OCI-LY1 (cell line): ENCODE data around the gene AXIN1.

Source experiments
- H2AFZ ChIP-seq: fragments of 200-600 bp; sonication (generic), shearing (Covaris generic); 2 replicates; pipeline ENCODE4 v1.6.0; 2014; ENCODE audit warnings: antibody characterized with exemption, mild to moderate bottlenecking, low read length
- H3F3A ChIP-seq: fragments of 200-600 bp; sonication (generic), shearing (Covaris generic); 2 replicates; pipeline ENCODE4 v1.6.0; 2014; ENCODE audit warnings: mild to moderate bottlenecking, antibody characterized with exemption, low read length, moderate library complexity; ENCODE audit not compliant: insufficient read depth
- H3K27ac ChIP-seq: fragments of 200-600 bp; sonication (generic); 2 replicates; pipeline ENCODE4 v1.5.1; 2014; ENCODE audit warnings: low read length, mixed run types, mild to moderate bottlenecking, low read depth; ENCODE audit not compliant: poor library complexity, severe bottlenecking
- H3K27me3 ChIP-seq: fragments of 200-600 bp; sonication (generic); 2 replicates; pipeline ENCODE4 v1.6.0; 2014; ENCODE audit warnings: antibody characterized with exemption, mild to moderate bottlenecking, low read length, moderate library complexity; ENCODE audit not compliant: insufficient read depth
- H3K36me3 ChIP-seq: fragments of 200-600 bp; sonication (generic); 2 replicates; pipeline ENCODE4 v1.6.1; 2014; ENCODE audit warnings: mild to moderate bottlenecking, antibody characterized with exemption, low read length, moderate library complexity, mixed read lengths; ENCODE audit not compliant: insufficient read depth
- H3K4me1 ChIP-seq: fragments of 200-600 bp; sonication (generic); 2 replicates; pipeline ENCODE4 v1.5.1; 2014; ENCODE audit warnings: mild to moderate bottlenecking, low read length, moderate library complexity; ENCODE audit not compliant: insufficient read depth, severe bottlenecking
- H3K4me2 ChIP-seq: fragments of 200-600 bp; sonication (generic), shearing (Covaris generic); 2 replicates; pipeline ENCODE4 v1.6.1; 2014; ENCODE audit warnings: low read length
- H3K4me3 ChIP-seq: fragments of 200-600 bp; sonication (generic); 2 replicates; pipeline ENCODE4 v1.5.1; 2014; ENCODE audit warnings: low read length, low read depth, mild to moderate bottlenecking, mixed read lengths; ENCODE audit not compliant: poor library complexity, severe bottlenecking
- H3K79me2 ChIP-seq: fragments of 200-600 bp; shearing (Covaris generic); 2 replicates; pipeline ENCODE4 v1.6.1; 2016; ENCODE audit warnings: mixed run types, low read length, mixed read lengths; ENCODE audit not compliant: insufficient read depth
- H3K9ac ChIP-seq: fragments of 200-600 bp; sonication (generic), shearing (Covaris generic); 2 replicates; pipeline ENCODE4 v1.6.1; 2014; ENCODE audit warnings: mild to moderate bottlenecking, low read length, mixed read lengths
- H3K9me2 ChIP-seq: fragments of 200-600 bp; sonication (generic), shearing (Covaris generic); 2 replicates; pipeline ENCODE4 v1.6.1; 2014; ENCODE audit warnings: low read depth, mild to moderate bottlenecking, low read length, mixed read lengths
- H3K9me3 ChIP-seq: fragments of 200-600 bp; shearing (Covaris generic); 2 replicates; pipeline ENCODE4 v1.6.1; 2014; ENCODE audit warnings: low read length, mixed read lengths
- H4K20me1 ChIP-seq: fragments of 200-600 bp; sonication (generic), shearing (Covaris generic); 2 replicates; pipeline ENCODE4 v1.6.0; 2016; ENCODE audit warnings: mild to moderate bottlenecking, low read length; ENCODE audit not compliant: insufficient read depth
- EZH2 ChIP-seq: fragments of 200-600 bp; sonication (generic), shearing (Covaris generic); IDR thresholded peaks from 2 replicates; pipeline ENCODE4 v1.8.0; 2017; ENCODE audit warnings: borderline replicate concordance, mixed run types, mild to moderate bottlenecking, antibody characterized with exemption, low read length, moderate library complexity, mixed read lengths
- TF ChIP-seq, protein P1 (sequence below): fragments of 200-600 bp; sonication (generic), shearing (Covaris generic); IDR thresholded peaks from 2 replicates; pipeline ENCODE4 v1.5.1; 2017; ENCODE audit warnings: mild to moderate bottlenecking, antibody characterized with exemption, low read length, moderate library complexity, mixed read lengths

AXIN1 gene

DNA sequence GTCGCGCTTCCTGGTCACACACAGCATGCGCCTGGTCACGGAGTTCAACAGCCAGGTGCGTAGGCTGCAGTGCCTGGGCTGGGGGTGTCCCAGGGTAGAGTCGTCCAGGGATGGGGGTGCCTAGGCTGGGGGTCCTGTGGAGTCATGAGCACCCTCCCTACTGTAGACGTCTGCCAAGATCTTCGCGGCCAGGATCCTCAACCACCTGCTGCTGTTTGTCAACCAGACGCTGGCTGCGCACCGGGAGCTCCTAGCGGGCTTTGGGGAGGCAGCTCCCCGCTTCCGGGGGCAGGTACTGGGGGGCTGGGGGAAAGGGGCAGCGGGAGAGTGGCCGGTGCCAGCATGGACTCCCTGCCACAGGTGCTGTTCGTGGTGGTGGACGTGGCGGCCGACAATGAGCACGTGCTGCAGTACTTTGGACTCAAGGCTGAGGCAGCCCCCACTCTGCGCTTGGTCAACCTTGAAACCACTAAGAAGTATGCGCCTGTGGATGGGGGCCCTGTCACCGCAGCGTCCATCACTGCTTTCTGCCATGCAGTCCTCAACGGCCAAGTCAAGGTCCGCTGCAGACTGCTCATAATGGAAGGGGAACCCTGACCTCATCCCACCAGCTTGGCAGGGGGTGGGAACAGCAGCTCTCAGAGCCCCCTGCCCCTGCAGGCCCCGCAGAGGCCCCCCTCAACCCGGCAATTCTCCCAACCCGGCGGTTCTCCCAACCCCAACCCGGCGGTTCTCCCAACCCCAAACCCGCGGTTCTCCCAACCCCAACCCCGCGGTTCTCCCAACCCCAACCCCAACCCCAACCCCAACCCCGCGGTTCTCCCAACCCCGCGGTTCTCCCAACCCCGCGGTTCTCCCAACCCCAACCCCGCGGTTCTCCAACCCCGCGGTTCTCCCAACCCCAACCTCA is 67.1 kb downstream of the AXIN1 start:
- Histone ChIP-seq H4K20me1 (no peaks in the 10 kb centered on the region), H2AFZ (no peak overlapping the region), H3K36me3 (peaks cover 4% of the 10 kb centered on the region; the same call in 1 of the 2 replicates), H3F3A (no peaks in the 10 kb centered on the region), H3K4me1 (peaks cover 8% of the 10 kb centered on the region), H3K9me2 (no peaks in the 10 kb centered on the region), H3K79me2 (no peaks in the 10 kb centered on the region), H3K9ac (no peak overlapping the region), H3K9me3 (no peaks in the 10 kb centered on the region), H3K27ac (no peak overlapping the region), H3K4me2 (no peak overlapping the region), H3K27me3 (no peaks in the 10 kb centered on the region), H3K4me3 (no peak overlapping the region)
- TF ChIP-seq, protein P1, sequence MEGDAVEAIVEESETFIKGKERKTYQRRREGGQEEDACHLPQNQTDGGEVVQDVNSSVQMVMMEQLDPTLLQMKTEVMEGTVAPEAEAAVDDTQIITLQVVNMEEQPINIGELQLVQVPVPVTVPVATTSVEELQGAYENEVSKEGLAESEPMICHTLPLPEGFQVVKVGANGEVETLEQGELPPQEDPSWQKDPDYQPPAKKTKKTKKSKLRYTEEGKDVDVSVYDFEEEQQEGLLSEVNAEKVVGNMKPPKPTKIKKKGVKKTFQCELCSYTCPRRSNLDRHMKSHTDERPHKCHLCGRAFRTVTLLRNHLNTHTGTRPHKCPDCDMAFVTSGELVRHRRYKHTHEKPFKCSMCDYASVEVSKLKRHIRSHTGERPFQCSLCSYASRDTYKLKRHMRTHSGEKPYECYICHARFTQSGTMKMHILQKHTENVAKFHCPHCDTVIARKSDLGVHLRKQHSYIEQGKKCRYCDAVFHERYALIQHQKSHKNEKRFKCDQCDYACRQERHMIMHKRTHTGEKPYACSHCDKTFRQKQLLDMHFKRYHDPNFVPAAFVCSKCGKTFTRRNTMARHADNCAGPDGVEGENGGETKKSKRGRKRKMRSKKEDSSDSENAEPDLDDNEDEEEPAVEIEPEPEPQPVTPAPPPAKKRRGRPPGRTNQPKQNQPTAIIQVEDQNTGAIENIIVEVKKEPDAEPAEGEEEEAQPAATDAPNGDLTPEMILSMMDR = no peak
- TF ChIP-seq EZH2 = no peak

DNA sequence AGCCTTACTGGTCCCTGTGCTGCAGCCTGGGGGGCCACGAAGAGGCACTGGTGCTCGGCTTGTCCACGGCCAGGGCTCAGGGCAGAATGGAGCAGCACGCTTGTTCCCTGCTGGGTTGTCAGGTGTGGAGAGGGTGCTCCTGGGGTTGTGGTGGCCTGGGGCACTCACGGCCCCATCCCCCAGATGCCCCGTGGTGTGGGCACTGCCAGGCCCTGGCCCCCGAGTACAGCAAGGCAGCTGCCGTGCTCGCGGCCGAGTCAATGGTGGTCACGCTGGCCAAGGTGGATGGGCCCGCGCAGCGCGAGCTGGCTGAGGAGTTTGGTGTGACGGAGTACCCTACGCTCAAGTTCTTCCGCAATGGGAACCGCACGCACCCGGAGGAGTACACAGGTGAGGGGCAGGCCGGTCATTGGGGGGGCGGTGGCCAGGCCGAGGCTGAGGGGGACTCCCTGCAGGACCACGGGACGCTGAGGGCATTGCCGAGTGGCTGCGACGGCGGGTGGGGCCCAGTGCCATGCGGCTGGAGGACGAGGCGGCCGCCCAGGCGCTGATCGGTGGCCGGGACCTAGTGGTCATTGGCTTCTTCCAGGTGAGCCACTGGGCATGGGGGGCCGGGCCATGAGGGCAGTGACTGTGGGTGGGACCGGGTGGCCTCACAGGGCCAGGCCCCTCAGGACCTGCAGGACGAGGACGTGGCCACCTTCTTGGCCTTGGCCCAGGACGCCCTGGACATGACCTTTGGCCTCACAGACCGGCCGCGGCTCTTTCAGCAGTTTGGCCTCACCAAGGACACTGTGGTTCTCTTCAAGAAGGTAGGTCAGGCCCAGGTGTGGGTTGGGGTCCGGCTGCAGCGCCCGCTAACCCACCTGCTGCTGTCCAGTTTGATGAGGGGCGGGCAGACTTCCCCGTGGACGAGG is 68.1 kb downstream of the AXIN1 start:
- Histone ChIP-seq H4K20me1 (no peaks in the 10 kb centered on the region), H3K36me3 (peaks cover 4% of the 10 kb centered on the region; the same call in 1 of the 2 replicates), H3K79me2 (no peaks in the 10 kb centered on the region), H3K27ac (no peak overlapping the region), H2AFZ (no peak overlapping the region), H3K9ac (no peak overlapping the region), H3K4me2 (no peak overlapping the region), H3K27me3 (no peaks in the 10 kb centered on the region), H3K4me3 (no peak overlapping the region), H3K4me1 (peaks cover 8% of the 10 kb centered on the region), H3F3A (no peaks in the 10 kb centered on the region), H3K9me3 (no peaks in the 10 kb centered on the region), H3K9me2 (no peaks in the 10 kb centered on the region)
- TF ChIP-seq, protein P1 = no peak
- no peak for TF ChIP-seq EZH2

DNA sequence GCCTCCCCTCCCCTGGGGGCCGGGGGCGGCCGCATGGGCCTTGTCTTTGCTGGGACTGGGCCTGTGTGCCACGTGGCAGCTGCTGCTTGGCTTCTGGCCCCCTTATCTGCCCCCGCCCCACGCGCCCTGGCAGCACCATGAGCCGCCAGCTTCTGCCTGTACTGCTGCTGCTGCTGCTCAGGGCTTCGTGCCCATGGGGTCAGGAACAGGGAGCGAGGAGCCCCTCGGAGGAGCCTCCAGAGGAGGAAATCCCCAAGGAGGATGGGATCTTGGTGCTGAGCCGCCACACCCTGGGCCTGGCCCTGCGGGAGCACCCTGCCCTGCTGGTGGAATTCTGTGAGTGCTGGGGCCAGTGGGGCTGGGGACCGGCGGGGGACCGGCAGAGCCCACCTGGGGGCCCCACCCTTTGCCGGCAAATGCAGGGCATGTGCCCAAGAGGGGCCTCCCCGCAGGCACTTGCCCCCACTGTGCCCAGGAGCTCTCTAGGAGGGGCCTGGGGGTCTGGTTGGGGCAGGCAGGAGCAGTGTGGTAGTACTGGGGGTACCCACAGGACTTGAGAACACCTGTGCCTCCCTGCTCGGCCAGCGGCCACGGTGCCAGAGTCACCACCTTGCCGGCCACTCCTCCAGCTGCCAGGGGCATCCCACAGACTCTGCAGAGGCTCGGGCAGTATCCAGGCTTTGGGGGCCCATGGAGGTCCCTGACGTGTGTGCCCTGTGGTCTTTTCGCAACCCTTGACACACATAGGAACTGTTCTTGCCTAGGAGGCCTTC is 69.3 kb downstream of the AXIN1 start, which contains the start of gene PDIA2:
TSS of gene PDIA2 (plus strand) at position 132 of the 773 bp plus-strand sequence. CDS start at position 138, 6 bp downstream.
- H3K27ac ChIP-seq = no peak within 1 kb of the TSS

More for the DNA sequence above, 69.3 kb downstream of the AXIN1 start, which contains the start of gene PDIA2:
- Histone ChIP-seq H3K27me3 (no peaks in the 10 kb centered on the region), H3K4me2 (no peak within 1 kb of the TSS), H3K9ac (no peak within 1 kb of the TSS), H3K4me1 (peaks cover 8% of the 10 kb centered on the region), H3K9me2 (no peaks in the 10 kb centered on the region), H3F3A (no peaks in the 10 kb centered on the region), H3K79me2 (no peaks in the 10 kb centered on the region), H3K9me3 (no peaks in the 10 kb centered on the region), H3K36me3 (peaks cover 4% of the 10 kb centered on the region; the same call in 1 of the 2 replicates), H4K20me1 (no peaks in the 10 kb centered on the region), H3K4me3 (no peak within 1 kb of the TSS), H2AFZ (no peak within 1 kb of the TSS)
- no peak for TF ChIP-seq EZH2
- TF ChIP-seq, protein P1 = no peak
